GM12891 (cell line): ENCODE data around the gene SDK1.

Source experiments
- PAX5 ChIP-seq: IDR thresholded peaks from 2 replicates; pipeline ENCODE4 v1.6.1; 2011; ENCODE audit warnings: low read length, moderate library complexity, mild to moderate bottlenecking; ENCODE audit not compliant: insufficient read depth, severe bottlenecking
- POLR2A ChIP-seq: IDR thresholded peaks from 2 replicates; pipeline ENCODE4 v1.6.1; 2011; ENCODE audit warnings: low read depth, low read length, control low read depth
- POLR2AphosphoS5 ChIP-seq: IDR thresholded peaks from 2 replicates; pipeline ENCODE4 v1.6.1; 2011; ENCODE audit warnings: low read depth, low read length, control low read depth
- POU2F2 ChIP-seq: IDR thresholded peaks from 2 replicates; pipeline ENCODE4 v1.6.1; 2011; ENCODE audit warnings: low read depth, mild to moderate bottlenecking, control low read depth, low read length, moderate library complexity
- SPI1 ChIP-seq: IDR thresholded peaks from 2 replicates; pipeline ENCODE4 v1.6.1; 2011; ENCODE audit warnings: low read depth, low read length, control low read depth
- TAF1 ChIP-seq: IDR thresholded peaks from 2 replicates; pipeline ENCODE4 v1.6.1; 2011; ENCODE audit warnings: low read depth, low read length, control low read depth

GRCh38 chr7:4136036-4136435, 835.0 kb downstream of the SDK1 start:
- TF ChIP-seq POLR2AphosphoS5 (no peak), POLR2A (no peak), TAF1 (no peak), PAX5 (no peak), POU2F2 (no peak), SPI1 (no peak)
